Measurements from ENCODE around the gene HHATL. TPM values are rescaled to one million over a fixed set of nuclear protein-coding genes. Genes with fewer than 3 reads are reported as not detected.

HHATL gene
- total RNA-seq, 1 experiment from 2014 or later: not detected

- Histone ChIP-seq H3K4me1 (ENCODE audit: low read length) (peaks cover 12% of the 10 kb centered on the region), H3K36me3 (ENCODE audit: insufficient read depth, low read length) (no peaks in the 10 kb centered on the region), H3K9me2 (replicated peaks; ENCODE audit: insufficient read depth, low read length) (no peaks in the 10 kb centered on the region), H3K27me3 (ENCODE audit: low read length) (no peaks in the 10 kb centered on the region), H3K4me2 (ENCODE audit: low read depth, low read length, poor library complexity, severe bottlenecking) (no peak overlapping the region), H4K20me1 (ENCODE audit: insufficient read depth, low read depth, low read length) (no peaks in the 10 kb centered on the region), H3K4me3 (ENCODE audit: low read length) (no peak overlapping the region), H3K79me2 (ENCODE audit: low read length) (no peaks in the 10 kb centered on the region), H3K9me3 (ENCODE audit: low read length) (no peaks in the 10 kb centered on the region), H3K9ac (ENCODE audit: low read length) (no peak overlapping the region), H2AFZ (ENCODE audit: low read length) (no peak overlapping the region), H3K27ac (ENCODE audit: low read length) (no peak overlapping the region)
- DNase-seq: no peak
Observed at GRCh38 chr3:42660131-42660715, 42.4 kb downstream of the HHATL start.

- peaks cover 12% of the 10 kb centered on the region for H3K4me1 ChIP-seq (ENCODE audit: low read length)
- H3K4me2 ChIP-seq (ENCODE audit: low read depth, low read length, poor library complexity, severe bottlenecking): no peak overlapping the region
- H4K20me1 ChIP-seq (ENCODE audit: insufficient read depth, low read depth, low read length): no peaks in the 10 kb centered on the region
- H2AFZ ChIP-seq (ENCODE audit: low read length): no peak overlapping the region
- no peak overlapping the region for H3K27ac ChIP-seq (ENCODE audit: low read length)
- no peaks in the 10 kb centered on the region for H3K27me3 ChIP-seq (ENCODE audit: low read length)
- DNase-seq: no peak
- H3K79me2 ChIP-seq (ENCODE audit: low read length): no peaks in the 10 kb centered on the region
- no peaks in the 10 kb centered on the region for H3K9me2 ChIP-seq (replicated peaks; ENCODE audit: insufficient read depth, low read length)
- no peaks in the 10 kb centered on the region for H3K36me3 ChIP-seq (ENCODE audit: insufficient read depth, low read length)
- no peaks in the 10 kb centered on the region for H3K9me3 ChIP-seq (ENCODE audit: low read length)
- H3K9ac ChIP-seq (ENCODE audit: low read length): no peak overlapping the region
- no peak overlapping the region for H3K4me3 ChIP-seq (ENCODE audit: low read length)
Observed at GRCh38 chr3:42659451-42660130, 43.0 kb downstream of the HHATL start.

DNA sequence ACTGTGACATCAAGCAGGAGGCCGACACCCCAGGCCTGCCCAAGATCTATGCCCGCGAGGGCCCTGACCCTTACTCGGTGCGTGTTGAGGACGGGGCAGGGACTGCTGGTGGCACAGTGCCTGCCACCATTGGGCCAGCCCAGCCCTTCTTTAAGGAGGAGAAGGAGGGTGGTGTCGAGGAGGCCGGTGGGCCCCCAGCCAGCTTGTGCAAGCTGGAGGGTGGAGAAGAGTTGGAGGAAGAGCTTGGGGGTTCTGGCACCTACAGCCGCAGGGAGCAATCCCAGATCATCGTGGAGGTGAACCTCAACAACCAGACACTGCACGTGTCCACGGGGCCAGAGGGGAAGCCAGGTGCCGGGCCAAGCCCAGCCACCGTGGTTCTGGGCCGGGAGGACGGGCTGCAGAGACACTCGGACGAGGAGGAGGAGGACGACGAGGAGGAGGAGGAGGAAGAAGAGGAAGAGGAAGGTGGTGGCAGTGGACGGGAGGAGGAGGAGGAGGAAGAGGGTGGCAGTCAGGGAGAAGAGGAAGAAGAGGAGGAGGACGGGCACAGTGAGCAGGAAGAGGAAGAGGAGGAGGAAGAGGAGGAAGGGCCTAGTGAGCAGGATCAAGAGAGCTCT, 43.7 kb downstream of the HHATL start:
- H3K9ac ChIP-seq (ENCODE audit: low read length): no peak overlapping the region
- no peaks in the 10 kb centered on the region for H3K36me3 ChIP-seq (ENCODE audit: insufficient read depth, low read length)
- H2AFZ ChIP-seq (ENCODE audit: low read length): no peak overlapping the region
- no peaks in the 10 kb centered on the region for H4K20me1 ChIP-seq (ENCODE audit: insufficient read depth, low read depth, low read length)
- no peak overlapping the region for H3K4me2 ChIP-seq (ENCODE audit: low read depth, low read length, poor library complexity, severe bottlenecking)
- H3K27me3 ChIP-seq (ENCODE audit: low read length): no peaks in the 10 kb centered on the region
- no peak overlapping the region for H3K4me3 ChIP-seq (ENCODE audit: low read length)
- H3K9me3 ChIP-seq (ENCODE audit: low read length): no peaks in the 10 kb centered on the region
- H3K79me2 ChIP-seq (ENCODE audit: low read length): no peaks in the 10 kb centered on the region
- no peaks in the 10 kb centered on the region for H3K9me2 ChIP-seq (replicated peaks; ENCODE audit: insufficient read depth, low read length)
- no peak overlapping the region for H3K27ac ChIP-seq (ENCODE audit: low read length)
- no peak for DNase-seq
- H3K4me1 ChIP-seq (ENCODE audit: low read length): peaks cover 8% of the 10 kb centered on the region

DNA sequence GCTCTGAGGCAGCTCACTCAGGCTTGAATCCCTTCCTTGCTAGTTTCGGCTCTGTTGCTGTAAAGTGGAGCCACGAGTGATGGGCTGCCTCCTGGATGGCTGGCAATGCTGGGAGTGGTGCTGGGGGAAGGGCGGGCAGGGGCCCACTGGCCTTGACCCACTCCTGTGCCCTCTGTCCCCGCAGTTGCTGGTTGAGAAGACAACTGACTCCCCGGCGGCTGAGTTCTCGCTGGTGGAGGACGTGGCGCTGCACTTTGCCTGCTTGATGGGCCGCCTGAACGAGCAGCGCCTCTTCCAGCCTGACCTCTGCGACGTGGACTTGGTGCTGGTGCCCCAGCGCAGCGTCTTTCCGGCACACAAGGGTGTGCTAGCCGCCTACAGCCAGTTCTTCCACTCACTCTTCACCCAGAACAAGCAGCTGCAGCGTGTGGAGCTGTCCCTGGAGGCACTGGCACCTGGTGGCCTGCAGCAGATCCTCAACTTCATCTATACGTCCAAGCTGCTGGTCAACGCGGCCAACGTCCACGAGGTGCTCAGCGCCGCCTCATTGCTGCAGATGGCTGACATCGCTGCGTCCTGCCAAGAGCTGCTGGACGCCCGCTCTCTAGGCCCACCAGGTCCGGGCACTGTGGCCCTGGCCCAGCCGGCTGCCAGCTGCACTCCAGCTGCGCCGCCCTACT, 44.4 kb downstream of the HHATL start:
- DNase-seq: no peak
- Histone ChIP-seq H3K27ac (ENCODE audit: low read length) (no peak overlapping the region), H3K36me3 (ENCODE audit: insufficient read depth, low read length) (no peaks in the 10 kb centered on the region), H3K9ac (ENCODE audit: low read length) (no peak overlapping the region), H3K4me2 (ENCODE audit: low read depth, low read length, poor library complexity, severe bottlenecking) (no peak overlapping the region), H3K4me1 (ENCODE audit: low read length) (peaks cover 4% of the 10 kb centered on the region), H3K79me2 (ENCODE audit: low read length) (no peaks in the 10 kb centered on the region), H3K9me3 (ENCODE audit: low read length) (no peaks in the 10 kb centered on the region), H3K4me3 (ENCODE audit: low read length) (no peak overlapping the region), H2AFZ (ENCODE audit: low read length) (no peak overlapping the region), H3K27me3 (ENCODE audit: low read length) (no peaks in the 10 kb centered on the region), H3K9me2 (replicated peaks; ENCODE audit: insufficient read depth, low read length) (no peaks in the 10 kb centered on the region), H4K20me1 (ENCODE audit: insufficient read depth, low read depth, low read length) (no peaks in the 10 kb centered on the region)

GRCh38 chr3:42657675-42658074, 44.9 kb downstream of the HHATL start:
- H3K9me2 ChIP-seq (replicated peaks; ENCODE audit: insufficient read depth, low read length): no peaks in the 10 kb centered on the region
- H3K4me3 ChIP-seq (ENCODE audit: low read length): no peak overlapping the region
- no peak overlapping the region for H3K9ac ChIP-seq (ENCODE audit: low read length)
- peaks cover 8% of the 10 kb centered on the region for H3K4me1 ChIP-seq (ENCODE audit: low read length)
- no peaks in the 10 kb centered on the region for H3K9me3 ChIP-seq (ENCODE audit: low read length)
- no peak overlapping the region for H3K4me2 ChIP-seq (ENCODE audit: low read depth, low read length, poor library complexity, severe bottlenecking)
- DNase-seq: no peak
- no peaks in the 10 kb centered on the region for H3K36me3 ChIP-seq (ENCODE audit: insufficient read depth, low read length)
- no peaks in the 10 kb centered on the region for H4K20me1 ChIP-seq (ENCODE audit: insufficient read depth, low read depth, low read length)
- H2AFZ ChIP-seq (ENCODE audit: low read length): no peak overlapping the region
- H3K79me2 ChIP-seq (ENCODE audit: low read length): no peaks in the 10 kb centered on the region
- no peaks in the 10 kb centered on the region for H3K27me3 ChIP-seq (ENCODE audit: low read length)
- no peak overlapping the region for H3K27ac ChIP-seq (ENCODE audit: low read length)

GRCh38 chr3:42656680-42657610, 45.7 kb downstream of the HHATL start:
- Histone ChIP-seq H2AFZ (ENCODE audit: low read length) (no peak overlapping the region), H3K9ac (ENCODE audit: low read length) (no peak overlapping the region)

DNA sequence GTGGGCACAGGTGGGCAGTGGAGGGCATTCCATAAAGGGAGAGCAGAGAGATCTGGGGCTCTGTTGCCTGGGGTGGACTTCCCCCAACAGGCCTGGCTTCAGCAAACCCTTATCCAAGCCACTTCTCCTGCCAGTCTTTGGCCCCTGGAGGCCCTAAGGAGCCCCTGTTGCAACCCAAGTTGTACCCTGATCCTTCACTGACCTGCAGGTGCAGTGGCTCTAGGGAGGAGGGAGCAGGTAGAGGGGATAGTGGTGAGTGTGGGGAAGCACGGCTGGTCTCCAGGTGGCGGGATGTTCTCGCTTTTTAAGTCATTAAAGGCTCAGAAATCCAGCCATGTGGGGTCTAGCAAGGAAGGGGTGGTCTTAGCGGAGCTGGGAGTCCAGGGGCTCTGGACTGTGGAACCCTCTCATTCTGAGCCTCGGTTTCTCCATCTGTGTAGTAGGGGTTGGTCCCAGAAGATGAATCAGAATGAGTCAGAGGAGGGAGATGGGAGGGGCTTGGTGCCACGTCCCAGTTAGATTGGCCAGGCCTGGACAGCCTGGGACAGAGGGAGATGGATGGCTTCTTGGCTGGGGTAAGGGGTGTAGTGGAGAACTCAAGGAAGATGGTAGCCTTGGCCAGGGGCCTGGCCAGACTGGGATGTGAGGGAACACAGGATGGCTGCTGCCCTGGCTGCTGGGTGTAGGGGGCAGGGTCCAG, 46.5 kb downstream of the HHATL start:
- H3K4me2 ChIP-seq (ENCODE audit: low read depth, low read length, poor library complexity, severe bottlenecking): no peak overlapping the region
- no peak overlapping the region for H3K4me3 ChIP-seq (ENCODE audit: low read length)
- H3K27ac ChIP-seq (ENCODE audit: low read length): no peak overlapping the region
- H3K9me2 ChIP-seq (replicated peaks; ENCODE audit: insufficient read depth, low read length): no peaks in the 10 kb centered on the region
- no peak overlapping the region for H2AFZ ChIP-seq (ENCODE audit: low read length)
- peaks cover 23% of the 10 kb centered on the region for H3K4me1 ChIP-seq (ENCODE audit: low read length)
- DNase-seq: no peak
- H3K79me2 ChIP-seq (ENCODE audit: low read length): no peaks in the 10 kb centered on the region
- H4K20me1 ChIP-seq (ENCODE audit: insufficient read depth, low read depth, low read length): no peaks in the 10 kb centered on the region
- H3K36me3 ChIP-seq (ENCODE audit: insufficient read depth, low read length): no peaks in the 10 kb centered on the region
- H3K27me3 ChIP-seq (ENCODE audit: low read length): no peaks in the 10 kb centered on the region
- no peak overlapping the region for H3K9ac ChIP-seq (ENCODE audit: low read length)
- H3K9me3 ChIP-seq (ENCODE audit: low read length): no peaks in the 10 kb centered on the region

More at GRCh38 chr3:42656680-42657610, 45.7 kb downstream of the HHATL start:
- Histone ChIP-seq H4K20me1 (ENCODE audit: insufficient read depth, low read depth, low read length) (no peaks in the 10 kb centered on the region), H3K27me3 (ENCODE audit: low read length) (no peaks in the 10 kb centered on the region), H3K9me2 (replicated peaks; ENCODE audit: insufficient read depth, low read length) (no peaks in the 10 kb centered on the region), H3K27ac (ENCODE audit: low read length) (no peak overlapping the region), H3K4me1 (ENCODE audit: low read length) (peaks cover 15% of the 10 kb centered on the region), H3K4me3 (ENCODE audit: low read length) (no peak overlapping the region), H3K79me2 (ENCODE audit: low read length) (no peaks in the 10 kb centered on the region), H3K36me3 (ENCODE audit: insufficient read depth, low read length) (no peaks in the 10 kb centered on the region), H3K4me2 (ENCODE audit: low read depth, low read length, poor library complexity, severe bottlenecking) (no peak overlapping the region), H3K9me3 (ENCODE audit: low read length) (no peaks in the 10 kb centered on the region)
- DNase-seq: no peak

Measured in Karpas-422 (cell line).